GM21825 (cell line): Measurements from ENCODE around the gene MICA.
"Not testable (repeated sequence)": the region's sequence is repeated elsewhere in the genome, so short reads cannot be mapped to it uniquely, and the experiment has no call there.

Experiments
- ATAC-seq: cut with Tn5 transposase; IDR thresholded peaks from one replicate; pipeline ENCODE4 v1.9.1; 2021; ENCODE audit warnings: mild to moderate bottlenecking, moderate library complexity; ENCODE audit not compliant: unreplicated experiment

The MICA gene

DNA sequence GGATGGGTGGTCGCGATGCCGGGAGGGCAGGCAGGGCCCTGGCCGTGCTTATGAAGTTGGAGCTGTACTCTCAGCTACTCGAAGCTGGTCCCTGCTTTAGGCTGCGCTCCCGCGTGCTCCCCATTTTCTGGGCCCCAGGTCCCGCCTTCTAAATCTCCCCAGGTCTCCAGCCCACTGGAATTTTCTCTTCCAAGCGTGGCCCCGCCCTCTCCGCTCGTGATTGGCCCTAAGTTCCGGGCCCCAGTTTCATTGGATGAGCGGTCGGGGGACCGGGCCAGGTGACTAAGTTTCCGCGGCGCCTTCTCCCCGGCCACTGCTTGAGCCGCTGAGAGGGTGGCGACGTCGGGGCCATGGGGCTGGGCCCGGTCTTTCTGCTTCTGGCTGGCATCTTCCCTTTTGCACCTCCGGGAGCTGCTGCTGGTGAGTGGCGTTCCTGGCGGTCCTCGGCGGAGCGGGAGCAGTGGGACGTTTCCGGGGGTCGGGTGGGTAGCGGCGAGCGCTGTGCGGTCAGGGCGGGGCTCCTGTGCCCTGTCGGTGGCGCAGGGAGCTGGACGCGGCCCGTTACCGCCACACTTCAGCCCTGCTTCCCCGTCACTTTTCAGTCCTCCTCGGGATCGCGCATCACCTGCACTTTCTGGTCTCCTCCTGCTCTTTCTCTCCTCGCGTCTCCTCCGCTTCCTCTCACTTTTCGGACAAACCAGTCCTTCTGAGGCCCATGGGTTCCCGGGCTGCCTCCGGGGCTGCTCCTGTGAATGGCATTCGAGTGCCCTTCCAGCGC, at the start of gene MICA:
Gene MICA (plus strand): TSS at position 313 of the 778 bp plus-strand sequence. CDS start 38 bp downstream, at position 351.
- peak; percentile 39 for ATAC-seq

DNA sequence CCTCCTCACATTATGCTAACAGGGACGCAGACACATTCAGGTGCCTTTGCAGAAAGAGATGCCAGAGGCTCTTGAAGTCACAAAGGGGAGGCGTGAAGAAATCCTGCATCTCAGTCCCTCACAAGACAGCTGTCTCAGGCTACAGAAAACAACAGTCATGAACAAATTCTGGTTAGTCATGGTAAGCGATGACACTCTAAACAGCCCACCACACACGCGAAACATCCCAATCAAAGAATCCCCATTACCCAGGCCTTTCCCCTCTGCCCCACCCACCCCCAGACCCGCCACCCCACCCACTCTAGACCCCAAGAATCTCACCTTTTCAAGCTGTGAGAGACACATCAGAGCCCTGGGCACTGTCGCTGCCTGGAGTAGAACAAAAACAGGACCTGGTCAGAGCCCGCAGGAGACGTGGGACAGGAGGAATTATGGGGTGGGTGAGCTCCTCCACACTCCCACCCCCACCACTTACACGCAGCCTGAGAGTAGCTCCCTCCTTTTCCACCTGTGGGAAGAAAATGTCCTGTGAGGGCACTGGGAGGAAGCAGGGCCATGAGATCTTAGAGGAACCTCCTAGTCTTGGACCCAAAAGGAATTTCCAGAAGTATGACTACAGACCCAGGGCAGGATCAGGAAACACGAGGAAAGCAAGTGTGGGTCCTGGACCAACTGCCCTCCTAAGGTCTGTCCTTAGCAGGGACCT, 49.1 kb upstream of the MICA start:
- ATAC-seq: no peak

DNA sequence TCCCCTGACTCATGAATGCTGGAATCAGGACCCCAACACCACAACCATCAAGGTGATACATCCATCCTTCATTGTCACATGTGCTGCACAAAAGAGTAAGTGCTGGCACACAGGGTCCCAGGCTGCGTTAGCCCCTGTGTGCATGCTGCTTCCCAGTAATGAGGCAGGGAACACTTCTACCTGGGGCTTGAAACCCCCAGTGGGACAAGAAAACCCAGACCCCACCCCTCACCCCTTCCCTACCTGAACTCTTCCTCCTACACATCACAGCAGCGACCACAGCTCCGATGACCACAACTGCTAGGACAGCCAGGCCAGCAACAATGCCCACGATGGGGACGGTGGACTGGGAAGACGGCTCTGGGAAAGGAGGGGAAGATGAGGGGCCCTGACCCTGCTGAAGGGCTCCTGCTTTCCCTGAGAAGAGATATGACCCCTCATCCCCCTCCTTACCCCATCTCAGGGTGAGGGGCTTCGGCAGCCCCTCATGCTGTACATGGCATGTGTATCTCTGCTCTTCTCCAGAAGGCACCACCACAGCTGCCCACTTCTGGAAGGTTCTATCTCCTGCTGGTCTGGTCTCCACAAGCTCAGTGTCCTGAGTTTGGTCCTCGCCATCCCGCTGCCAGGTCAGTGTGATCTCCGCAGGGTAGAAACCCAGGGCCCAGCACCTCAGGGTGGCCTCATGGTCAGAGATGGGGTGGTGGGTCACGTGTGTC, 48.4 kb upstream of the MICA start:
- no peak for ATAC-seq

DNA sequence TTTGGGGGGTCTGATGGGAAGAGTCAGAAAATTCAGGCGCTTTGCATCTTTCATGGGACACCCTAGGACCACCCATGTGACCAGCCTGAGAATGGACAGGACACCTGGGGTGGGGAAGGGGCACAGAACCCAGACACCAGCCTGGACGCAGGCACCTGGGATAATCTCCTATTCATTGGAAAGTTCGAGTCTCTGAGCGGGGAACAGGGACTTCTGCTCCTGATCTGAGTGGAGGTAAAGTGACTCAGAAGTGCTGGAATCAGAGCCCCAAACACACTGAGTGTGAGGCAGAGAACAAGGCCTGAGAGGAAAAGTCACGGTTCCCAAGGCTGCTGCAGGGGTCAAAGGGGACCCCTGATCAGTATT, 47.8 kb upstream of the MICA start:
- no peak for ATAC-seq

DNA sequence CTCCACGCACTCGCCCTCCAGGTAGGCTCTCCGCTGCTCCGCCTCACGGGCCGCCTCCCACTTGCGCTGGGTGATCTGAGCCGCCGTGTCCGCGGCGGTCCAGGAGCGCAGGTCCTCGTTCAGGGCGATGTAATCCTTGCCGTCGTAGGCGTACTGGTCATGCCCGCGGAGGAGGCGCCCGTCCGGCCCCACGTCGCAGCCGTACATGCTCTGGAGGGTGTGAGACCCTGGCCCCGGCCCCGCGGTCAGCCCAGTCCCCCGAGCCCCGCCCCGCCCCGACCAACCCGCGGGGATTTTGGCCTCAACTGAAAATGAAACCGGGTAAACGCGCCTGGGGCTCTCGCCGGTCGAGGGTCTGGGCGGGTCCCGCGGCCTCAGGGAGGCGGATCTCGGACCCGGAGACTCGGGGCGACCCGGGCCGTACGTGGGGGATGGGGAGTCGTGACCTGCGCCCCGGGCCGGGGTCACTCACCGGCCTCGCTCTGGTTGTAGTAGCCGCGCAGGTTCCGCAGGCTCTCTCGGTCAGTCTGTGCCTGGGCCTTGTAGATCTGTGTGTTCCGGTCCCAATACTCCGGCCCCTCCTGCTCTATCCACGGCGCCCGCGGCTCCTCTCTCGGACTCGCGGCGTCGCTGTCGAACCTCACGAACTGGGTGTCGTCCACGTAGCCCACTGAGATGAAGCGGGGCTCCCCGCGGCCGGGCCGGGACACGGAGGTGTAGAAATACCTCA, 47.0 kb upstream of the MICA start:
- peak; percentile 14 for ATAC-seq

DNA sequence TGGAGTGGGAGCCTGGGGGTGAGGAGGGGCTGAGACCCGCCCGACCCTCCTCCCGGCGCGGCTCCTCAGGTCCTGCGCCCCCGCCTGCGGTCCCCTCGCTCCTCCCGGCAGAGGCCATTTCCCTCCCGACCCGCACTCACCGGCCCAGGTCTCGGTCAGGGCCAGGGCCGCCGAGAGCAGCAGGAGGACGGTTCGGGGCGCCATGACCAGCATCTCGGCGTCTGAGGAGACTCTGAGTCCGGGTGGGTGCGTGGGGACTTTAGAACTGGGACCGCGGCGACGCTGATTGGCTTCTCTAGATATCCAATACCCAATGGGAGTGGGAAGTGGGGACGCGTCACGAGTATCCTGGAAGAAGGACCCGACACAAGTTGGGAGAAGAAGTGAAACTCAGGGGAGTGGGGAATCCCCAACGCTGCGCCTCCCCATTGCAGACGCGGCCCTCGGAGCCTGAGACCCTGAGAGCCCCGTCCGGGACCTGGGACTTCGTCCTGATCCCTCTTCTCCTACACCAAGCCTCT, 46.4 kb upstream of the MICA start, which contains the start of gene HLA-B:
Gene HLA-B (minus strand): TSS at position 234 of the 521 bp plus-strand sequence. CDS start 21 bp downstream, at position 213.
- peak; percentile 69 for ATAC-seq

DNA sequence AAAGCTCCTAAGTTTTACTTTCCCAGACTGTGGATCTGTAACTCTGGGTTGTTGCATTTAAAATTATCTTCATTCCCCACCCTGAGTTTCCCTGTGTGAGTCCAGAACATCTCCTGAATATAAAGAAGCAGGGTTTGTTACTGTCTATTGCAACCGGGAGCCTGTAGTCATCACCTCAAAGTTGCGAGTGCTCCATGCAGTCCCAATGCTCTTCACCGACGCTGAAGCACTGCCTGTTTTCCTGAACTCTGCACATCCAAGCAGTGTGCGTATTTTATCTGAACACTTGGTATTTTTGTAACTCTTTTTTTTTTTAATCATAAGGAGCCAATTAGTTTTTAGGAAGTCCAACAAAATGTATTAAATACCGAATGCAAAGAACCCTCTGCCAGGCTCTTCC, 45.5 kb upstream of the MICA start:
- ATAC-seq: no peak

DNA sequence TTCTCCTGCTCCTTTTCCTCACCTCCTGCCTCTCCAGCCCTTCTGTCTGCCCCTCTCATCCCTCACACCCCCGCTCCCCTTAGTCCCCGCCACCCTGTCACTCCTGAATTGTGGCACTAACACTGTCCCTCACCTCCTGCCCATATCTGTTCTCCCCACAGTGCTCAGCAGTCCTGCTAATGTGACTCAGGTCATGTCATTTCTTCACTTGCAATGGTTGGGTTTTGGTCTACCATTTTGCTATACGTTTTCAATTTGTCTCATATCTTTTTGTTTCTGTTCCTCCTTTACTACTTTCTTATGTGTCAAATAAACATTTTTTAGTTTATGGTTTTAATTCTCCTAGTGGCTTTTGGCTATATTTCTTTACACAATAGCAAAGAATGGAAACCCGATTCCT, 45.1 kb upstream of the MICA start:
- ATAC-seq: no peak

DNA sequence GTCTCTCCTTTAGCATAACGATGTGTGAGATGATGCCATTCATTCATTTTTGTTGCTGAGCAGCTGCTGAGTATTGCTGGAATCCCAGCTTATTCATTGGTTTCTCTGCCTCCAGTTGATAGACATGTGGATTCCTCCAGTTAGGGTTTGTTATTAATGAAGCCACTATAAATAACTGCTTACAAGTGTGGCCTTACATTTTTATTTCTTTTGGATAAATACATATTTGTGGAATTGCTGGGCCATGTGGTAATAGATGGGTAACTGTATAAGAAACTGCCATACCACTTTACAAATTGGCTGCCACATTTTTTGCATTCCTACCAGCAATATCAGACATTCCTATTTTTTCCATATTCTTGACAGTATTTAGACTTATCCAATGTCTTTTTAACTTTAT, 43.8 kb upstream of the MICA start:
- no peak for ATAC-seq

DNA sequence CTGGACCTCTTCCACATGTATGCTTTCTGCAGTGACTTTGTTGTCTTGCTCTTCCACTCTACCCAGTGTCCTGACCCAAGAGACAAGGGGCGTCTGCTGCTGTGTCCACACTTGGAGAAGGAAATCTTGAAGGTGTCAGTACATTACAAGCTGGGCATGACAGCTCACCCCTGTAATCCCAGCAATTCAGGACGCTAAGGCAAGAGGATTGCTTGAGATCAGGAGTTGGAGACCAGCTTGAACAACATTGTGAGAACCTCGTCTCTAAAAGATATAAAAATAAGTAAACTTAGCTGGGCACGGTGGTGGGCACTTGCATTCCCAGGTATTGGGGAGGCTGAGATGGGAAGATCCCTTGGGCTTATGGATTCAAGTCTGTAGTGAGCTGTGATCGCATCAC, 40.6 kb upstream of the MICA start:
- ATAC-seq: no peak

DNA sequence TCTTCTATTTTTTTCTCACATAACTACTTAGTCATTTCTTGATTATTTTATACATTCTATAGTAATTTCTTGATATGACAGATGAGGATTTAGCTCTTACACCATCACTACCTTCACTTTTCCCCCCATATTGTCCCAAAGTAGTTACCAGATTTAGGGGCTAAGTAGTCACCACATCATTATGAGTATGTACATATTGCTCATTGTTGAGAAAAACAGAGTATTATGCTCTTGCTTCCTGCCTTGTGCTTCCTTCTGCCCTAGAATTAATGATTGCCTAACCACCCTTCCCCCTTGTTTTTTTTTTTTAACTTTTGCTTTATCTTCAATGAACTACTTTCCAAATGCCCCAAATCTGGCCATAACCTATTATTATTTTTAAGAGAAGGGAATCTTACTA, 39.6 kb upstream of the MICA start:
- no peak for ATAC-seq

DNA sequence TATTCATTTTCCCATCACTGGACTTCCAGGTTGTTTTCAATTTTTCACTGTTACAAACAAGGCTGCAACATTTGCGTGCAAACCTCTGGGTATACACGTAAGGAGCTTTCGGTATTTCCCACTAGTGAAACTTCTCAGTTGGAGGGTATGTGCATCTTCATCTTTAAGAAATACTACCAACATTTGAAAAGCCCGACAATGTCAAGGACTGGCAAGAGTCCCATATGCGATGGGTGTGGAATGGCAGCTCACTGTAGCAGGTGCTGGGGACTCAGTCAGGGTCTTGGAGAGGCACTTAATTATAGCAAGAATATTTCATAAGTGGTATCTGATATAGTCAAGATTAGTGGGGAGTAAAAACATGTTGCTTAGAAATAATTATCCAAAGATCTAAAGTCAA, 37.5 kb upstream of the MICA start:
- ATAC-seq: no peak

DNA sequence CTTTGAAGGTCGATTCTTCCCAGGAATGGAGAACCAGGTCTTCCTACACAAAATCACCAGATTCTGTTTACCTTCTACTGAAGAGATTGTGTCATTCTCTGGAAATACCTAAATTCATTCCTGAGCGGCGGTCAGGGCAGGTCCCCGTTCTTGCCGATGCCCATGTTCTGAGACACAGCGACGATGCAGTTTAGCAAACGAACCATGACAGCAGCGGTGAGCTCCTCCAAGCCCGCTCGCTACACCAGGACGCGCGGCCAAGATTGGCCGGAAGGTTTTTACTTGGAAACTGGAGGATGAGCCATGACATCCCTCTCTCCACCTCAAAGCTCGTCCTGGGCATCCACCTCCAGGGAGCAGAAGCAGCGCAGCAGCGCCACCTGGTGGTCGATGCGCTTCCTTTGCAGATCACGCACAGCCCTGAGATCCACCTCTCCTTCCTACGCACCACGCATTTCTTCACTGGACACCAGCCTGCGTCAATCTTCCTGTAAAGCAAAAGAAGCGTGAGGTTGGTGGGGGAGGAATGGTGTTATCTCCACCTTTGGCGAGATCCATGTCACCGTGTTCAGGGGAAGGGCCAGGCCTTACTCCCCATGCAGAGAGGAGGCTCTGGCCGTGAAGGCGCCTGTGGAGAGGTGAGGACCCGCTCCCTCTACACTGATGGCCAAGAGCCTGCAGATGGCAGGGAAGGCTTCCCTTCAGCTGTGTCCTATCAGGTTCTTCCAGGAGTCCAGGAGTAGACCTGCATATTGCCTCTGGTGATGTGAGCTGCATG, 36.5 kb upstream of the MICA start:
- peak; percentile 76 for ATAC-seq

DNA sequence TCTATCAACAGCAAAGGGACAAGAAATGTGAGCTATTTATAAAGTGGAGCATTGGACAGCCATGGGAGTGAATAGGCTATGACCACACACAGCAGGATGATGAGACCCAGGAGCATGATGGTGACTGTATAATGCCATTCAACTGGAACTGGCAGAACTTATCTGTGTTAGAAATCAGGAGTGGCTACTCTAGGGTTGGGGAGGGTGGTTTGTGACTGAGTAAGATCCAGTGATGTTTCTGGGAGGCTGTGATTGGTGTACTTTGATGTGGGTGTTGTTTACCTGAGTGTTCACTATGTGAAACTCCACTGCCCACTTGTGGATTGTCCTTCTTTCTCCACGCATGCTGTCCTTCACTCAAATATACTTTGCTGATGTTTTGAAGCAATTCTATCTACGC, 34.9 kb upstream of the MICA start:
- ATAC-seq: no peak

DNA sequence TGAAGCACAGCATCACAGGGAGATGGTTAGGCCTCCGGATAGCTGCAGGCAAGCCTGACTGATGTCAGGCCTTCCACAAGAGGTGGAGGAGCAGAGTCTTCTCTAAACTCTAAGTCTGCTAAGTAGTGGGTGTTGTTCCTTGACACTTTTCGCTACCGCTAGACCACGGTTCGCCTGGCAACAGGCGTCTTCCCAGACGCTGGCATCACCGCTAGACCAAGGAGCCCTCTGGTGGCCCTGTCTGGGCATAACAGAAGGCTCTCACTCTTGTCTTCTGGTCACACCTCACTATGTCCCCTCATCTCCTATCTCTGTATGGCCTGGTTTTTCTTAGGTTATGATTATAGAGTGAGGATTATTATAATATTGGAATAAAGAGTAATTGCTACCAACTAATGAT, 29.3 kb upstream of the MICA start:
- not testable (repeated sequence) for ATAC-seq

DNA sequence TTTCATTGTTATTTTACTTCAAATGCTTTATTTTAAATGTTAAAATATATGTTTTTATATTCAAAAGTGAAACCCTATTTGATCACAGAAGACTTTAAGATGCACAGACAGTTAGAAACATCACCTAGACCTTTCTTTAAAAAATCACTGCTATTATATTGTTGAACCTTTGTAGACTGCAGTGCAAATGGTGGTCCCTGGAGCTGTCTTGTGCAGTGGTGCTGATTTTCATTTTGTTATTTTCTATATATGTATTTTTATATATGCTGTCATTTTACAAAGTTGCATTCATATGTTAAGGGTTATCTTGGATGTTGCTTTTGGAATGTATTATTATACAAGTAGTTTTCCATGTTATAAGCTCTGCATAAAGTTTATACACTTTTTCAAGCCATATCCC, 27.7 kb upstream of the MICA start:
- ATAC-seq: no peak

DNA sequence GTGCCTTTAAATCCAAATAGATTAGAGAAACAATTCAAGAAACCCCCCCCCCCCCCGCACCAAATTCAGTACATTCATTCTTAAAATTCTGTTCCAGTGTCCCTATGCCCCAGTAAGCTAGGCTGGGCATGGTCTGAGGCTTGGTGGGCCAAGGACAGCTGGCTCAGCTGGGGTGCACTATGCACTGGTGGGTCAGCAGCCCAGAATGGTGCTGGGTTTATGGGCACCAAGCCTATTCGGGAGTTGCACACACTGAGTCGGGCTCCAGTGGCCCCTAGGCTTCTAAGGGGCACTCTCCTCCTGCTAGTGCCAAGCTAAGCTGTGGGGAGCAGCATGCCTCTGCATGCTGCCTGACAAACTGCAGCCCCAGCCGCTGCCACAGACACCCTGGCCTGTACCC, 26.4 kb upstream of the MICA start:
- ATAC-seq: no peak

DNA sequence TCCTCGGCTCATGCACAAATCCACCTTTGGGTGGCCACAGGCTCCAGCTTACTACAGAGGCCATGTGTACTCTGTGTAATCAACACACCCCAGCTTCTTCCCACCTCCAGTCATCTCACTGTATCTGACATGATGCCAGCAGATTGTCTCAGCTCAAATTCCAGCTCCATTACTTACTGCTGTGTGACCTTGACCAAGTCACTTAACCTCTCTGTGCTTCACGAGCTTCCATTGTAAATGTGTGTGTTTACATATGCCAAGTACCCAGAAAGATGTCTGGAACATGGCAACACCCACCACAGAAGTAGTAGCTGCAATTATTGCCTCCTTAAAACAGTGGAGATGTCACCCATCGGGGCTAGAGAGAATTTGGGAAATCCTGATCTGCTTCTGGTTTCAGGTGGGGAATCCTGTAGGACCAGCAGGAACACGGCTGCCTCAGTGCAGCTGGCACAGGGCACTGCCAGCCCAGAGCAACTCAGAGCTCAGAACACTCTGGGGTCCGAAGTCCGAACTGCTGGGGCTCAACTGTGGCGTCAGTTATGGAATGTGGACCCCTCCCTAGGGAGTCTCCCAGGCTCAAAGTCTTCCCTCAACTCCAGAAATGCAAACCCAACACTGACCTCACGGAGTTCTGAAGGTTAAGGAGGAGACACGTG, 25.2 kb upstream of the MICA start:
- no peak for ATAC-seq

DNA sequence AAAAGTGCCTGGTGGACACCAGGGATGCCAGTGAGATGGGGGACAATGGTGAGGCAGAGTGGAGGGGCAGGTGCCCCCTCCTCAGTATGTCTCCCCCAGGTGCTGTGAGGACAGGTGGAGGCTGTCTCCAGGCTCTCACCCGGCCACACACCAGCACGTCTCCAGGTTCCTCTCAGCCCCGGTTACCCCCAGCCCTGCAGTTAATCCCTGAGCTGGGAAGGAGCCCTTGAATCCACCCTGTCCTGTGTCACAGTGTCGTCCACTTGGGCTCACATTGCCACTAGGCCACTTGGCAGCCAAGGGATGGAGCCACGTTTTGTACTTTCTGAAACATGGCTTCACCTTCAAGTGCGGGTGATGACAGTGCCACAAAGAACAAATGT, 24.7 kb upstream of the MICA start:
- no peak for ATAC-seq

DNA sequence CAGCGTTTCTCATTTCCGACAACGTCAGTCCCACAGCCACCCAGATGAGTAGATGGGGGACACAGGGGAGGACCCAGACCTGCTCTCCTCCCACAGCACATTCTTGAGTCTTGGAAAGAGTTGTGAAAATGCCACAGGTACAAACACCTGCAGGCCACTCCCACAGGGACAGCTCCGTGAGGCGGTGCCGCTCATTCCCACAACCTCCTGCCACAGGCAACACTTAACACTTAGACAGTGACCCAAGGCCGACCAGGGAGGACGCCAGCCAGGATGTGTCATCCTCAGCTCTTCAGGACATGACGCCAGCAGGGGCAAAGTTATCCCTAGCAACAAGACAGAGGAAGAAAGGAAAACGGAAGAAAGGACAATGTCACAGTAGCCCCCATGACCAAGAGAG, 23.5 kb upstream of the MICA start:
- no peak for ATAC-seq
